ENCODE measurements around the gene CASZ1.

The CASZ1 gene

DNA sequence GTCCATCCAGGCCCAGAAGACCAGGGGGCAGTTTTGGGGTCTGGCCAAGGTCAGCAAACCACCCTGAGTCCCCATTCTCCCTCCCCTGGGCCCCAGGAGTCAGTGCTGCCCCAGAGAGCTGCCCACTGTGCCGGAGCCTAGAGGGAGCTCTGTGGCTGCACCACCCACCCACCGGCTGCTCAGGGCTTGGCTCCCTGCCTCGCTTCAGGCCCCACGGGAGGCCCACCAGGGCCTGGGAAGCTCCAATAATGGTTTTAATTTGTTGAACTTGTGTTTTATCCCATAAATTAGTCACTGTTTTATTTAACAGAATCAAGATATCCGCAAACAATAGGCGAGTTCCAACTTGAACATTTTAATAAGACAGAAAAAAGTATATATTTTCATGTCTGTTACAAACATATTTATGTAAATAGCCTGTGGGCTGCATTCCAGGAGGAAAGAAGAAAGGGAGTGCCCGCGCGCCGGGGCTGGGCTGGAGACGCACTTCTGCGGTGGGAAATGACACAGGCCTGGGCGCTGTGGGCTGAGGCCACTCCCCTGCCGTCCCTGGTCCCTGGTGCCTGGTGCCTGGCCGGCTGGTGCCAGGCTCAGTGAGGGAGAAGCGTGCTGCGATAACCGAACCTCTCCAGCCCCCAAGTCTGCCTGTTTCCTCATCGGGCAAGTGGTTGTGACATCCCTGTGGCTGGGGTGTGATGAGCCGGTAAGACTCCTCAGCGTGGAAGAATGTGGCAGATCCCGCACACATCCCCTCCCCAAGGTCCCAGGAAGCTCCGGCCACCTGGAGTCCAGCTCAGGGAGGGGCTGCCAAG, 161.2 kb downstream of the CASZ1 start:
- no peak for DNase-seq

- DNase-seq, result no peak
These were observed 161.9 kb downstream of the CASZ1 start for GRCh38 chr1:10634428-10635084.

DNA sequence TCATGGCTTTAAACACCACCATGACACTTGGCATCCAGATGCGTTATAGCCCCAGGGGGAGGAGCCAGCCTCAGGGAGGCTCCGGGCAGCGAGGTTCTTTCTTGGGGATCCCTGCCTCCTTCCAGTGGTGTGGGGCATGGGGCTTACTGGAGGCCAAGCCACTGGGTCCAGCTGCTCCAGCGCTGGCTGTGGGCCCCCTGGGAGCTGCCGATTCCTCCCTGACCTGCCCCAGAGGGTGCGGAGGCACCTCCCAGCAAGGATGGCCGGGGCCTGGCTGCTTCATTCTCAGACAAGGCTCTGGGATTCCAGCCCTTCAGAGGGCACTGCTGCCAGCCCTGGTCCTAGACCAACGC, 162.4 kb downstream of the CASZ1 start:
- no peak for DNase-seq

GRCh38 chr1:10633416-10633815, 163.0 kb downstream of the CASZ1 start:
- no peak for DNase-seq

GRCh38 chr1:10632691-10633090, 163.8 kb downstream of the CASZ1 start:
- no peak for DNase-seq

DNA sequence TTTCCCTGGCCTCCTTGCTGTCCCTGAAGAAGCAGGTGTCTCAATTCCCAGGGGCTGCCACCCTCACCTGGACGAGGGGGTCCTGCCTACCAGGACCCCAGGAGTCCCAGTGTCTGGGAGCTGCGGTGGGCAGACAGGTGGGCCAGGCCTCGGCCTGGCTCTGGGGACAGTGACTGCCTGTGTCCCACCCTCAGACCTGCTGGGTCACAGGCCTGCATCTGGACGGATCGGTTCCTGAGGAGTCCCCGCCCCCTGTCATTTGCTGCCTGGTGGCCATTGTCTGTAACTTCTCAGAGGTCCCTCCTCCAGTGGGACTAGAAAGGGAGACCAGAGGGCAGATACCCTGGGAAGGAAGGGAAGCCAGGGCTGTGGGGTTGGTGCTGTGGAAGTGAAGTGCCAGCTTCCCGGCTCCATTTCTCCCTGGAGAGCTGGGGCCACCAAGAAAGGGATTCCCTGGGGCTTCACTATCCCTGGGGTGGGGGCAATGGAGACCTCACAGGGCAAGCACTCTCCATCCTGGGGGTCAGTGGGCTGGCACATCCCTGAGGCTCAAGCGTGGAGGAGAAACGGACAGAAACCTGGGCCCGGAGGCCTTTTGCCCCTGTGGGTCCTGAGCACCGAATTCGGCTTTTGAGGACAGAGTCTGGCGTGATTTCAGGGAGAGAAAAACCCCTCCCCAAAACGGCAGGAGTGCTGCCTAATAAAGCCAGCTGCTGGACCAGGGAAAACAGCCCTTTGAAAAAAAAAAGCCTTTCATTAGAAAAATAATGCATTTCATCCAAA, 164.4 kb downstream of the CASZ1 start:
- DNase-seq, result no peak

GRCh38 chr1:10631121-10631810, 165.2 kb downstream of the CASZ1 start:
- DNase-seq, result peak; percentile 28

- no peak for DNase-seq
These were observed 165.8 kb downstream of the CASZ1 start for GRCh38 chr1:10630661-10631120.

- DNase-seq, result no peak
These were observed 166.5 kb downstream of the CASZ1 start for GRCh38 chr1:10629816-10630571.

DNA sequence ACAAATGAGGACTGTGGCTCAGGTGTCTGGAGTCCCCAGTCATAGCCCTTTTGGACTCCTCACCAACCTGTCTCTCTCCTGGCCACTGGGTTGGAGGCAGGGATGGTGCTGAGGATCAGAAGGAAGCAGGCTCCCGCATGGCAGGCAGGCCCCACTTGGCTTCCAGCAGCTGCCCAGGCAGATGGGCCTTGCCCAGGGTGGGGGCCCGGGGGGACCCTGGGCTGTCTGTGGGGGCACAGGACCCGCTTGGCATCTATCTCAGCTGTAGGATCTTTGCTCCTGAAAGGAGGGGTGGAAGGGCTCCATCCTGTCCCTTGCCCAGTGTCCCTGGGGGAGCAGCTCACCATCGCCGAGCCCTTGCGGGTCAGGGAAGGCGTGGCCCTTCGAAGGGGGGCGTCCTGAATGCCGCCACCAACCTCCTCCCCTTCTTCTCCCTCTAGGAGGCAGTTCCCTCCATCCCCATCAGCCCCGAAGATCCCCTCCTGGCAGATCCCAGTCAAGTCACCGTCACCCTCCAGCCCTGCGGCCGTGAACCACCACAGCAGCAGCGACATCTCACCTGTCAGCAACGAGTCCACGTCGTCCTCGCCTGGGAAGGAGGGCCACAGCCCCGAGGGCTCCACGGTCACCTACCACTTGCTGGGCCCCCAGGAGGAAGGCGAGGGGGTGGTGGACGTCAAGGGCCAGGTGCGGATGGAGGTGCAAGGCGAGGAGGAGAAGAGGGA, 167.2 kb downstream of the CASZ1 start:
- no peak for DNase-seq

- DNase-seq, result no peak
These were observed 167.8 kb downstream of the CASZ1 start for GRCh38 chr1:10628685-10629084.

GRCh38 chr1:10626791-10627410, 169.5 kb downstream of the CASZ1 start:
- DNase-seq, result no peak

DNA sequence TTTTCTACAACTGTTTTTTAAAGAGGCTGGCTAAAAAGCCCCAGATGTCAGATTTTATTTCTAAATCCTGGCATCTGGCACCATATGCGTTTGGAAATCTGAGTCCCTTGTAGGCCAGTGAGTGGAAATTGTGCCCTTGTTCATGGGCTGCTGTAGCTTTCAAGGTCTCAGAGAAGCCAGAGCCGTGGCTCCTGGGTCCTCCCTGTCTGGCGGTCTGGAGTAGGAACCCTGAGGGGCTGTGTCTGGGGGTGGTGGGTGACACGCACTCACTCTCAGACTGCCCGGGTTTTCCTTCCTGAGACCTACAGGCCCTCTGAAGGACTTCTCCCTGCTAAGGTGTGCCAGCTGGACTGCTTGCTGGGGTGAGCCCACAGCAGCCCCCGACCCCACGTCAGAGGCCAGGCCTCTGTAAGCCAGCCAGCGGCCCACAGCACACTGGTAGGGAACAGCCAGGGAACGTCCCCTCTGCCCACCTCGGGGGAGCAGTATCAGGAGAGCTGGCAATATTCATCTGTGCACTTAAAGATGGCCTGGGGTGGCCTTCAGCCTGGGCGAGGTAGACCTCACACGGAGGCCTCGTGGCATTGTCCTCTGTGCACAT, 170.2 kb downstream of the CASZ1 start:
- DNase-seq, result no peak

- DNase-seq, result no peak
These were observed 170.9 kb downstream of the CASZ1 start for GRCh38 chr1:10625554-10625953.

DNA sequence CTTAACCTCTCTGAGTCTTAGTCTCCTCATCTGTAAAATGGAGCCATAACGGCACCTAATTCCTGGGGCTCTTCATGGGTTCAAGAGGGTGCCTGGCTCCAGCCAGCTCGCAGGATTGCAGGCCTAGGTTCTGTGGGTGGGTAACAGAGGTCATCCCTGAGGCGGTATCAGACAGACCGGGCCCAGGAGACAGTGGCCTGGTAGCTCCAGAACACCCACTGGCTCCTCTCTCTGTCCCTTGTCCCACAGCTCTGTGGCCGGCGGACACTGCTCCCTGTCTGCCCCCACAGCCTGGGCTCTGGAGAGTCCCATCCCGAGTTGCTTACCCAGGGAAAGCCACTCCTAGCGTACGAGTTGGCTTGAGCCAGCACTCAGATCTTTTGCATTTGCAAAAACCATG, 171.4 kb downstream of the CASZ1 start:
- no peak for DNase-seq

- DNase-seq, result no peak
These were observed 172.0 kb downstream of the CASZ1 start for GRCh38 chr1:10624256-10625050.

DNA sequence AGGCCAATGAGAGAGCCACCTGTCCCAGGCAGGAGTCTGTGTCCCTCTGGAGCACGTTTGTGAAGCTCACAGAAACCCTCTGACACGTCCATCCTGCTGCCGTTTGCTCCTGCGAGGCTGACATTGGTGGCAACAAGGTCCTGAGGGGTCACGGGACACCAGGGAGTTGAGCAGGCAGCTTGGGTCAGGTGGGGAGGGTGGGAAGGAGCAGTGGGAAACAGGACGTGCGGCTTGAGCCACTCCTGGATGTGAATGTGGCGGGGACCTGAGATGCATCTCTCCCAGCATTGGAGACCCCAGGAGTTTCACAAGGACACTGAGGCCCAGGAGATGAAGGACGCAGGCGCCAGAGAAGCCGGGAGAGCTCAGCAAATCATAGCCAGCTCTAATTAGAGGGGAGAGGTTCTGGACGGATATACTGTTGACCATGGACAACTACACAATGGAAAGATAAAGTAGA, 172.7 kb downstream of the CASZ1 start:
- DNase-seq, result no peak

DNA sequence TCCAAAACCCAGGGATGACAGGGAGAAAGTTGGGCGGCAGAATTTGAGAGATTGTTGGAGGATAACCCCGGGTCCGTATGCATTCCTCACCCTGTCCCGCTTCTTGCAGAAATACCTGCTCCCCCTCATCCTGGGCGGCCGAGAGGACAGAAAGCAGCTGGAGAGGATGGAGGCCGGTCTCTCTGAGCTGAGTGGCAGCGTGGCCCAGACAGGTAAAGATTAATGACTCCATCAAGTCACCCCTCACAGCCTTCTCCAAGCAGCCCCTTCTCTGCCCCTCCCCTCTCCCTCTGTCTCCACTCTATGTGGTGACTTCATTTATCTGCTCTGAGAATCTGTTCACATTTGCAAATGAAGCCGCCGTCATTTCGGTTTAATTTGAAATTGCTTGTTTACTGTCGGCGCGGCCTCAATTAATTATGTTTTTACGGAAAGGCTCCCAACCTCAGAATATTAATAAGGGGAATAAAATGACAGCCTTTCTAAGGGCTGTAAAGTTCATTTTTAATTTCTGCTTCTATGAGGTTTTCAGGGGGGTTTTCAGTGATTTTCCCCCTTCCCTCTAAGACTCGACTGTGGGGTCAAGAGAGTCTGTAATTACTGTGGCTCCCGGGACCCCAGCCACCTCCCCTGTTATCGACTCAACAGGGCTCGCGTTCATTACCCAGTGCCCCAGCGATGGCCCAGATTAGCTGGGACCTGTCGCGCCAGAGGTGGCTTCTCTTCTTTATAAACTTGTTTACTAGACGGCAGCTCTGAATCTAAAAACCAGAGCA, 173.3 kb downstream of the CASZ1 start:
- DNase-seq, result no peak

GRCh38 chr1:10621906-10622305, 174.5 kb downstream of the CASZ1 start:
- DNase-seq, result no peak
